ENCODE data around the gene CPEB3. TPM values are rescaled to one million over a fixed set of nuclear protein-coding genes. Genes with fewer than 3 reads are reported as not detected.

The CPEB3 gene
- total and polyA plus RNA-seq, 9 of the 15 experiments (the other 6 are each of a cell fraction or from before 2014, with no cell fraction given): 0.15 to 1.2 (median 0.51) TPM

DNA sequence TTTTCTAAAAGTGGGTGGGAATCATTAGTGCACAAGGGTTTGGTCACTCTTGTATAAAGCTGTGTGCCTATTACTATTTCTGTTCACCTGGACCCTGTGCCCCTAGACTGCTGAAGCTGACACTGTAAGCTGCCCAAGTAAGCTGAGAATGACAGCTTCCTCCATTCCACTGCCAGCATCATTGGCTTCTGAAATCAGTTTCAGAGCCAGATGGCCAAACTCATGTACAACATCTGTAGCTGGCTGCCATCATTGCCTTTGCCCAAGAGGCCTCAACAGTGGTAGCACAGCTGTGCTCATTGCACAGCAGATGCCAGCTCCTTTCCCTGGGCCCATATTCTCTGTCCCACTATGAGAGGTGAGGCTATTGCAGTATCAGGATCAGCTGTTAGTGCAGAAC, 165.7 kb downstream of the CPEB3 start (continued):
- TF ChIP-seq, protein P1, sequence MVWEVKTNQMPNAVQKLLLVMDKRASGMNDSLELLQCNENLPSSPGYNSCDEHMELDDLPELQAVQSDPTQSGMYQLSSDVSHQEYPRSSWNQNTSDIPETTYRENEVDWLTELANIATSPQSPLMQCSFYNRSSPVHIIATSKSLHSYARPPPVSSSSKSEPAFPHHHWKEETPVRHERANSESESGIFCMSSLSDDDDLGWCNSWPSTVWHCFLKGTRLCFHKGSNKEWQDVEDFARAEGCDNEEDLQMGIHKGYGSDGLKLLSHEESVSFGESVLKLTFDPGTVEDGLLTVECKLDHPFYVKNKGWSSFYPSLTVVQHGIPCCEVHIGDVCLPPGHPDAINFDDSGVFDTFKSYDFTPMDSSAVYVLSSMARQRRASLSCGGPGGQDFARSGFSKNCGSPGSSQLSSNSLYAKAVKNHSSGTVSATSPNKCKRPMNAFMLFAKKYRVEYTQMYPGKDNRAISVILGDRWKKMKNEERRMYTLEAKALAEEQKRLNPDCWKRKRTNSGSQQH (CRISPR knock-in tag; IDR thresholded peaks at IDR 0.05): no peak

DNA sequence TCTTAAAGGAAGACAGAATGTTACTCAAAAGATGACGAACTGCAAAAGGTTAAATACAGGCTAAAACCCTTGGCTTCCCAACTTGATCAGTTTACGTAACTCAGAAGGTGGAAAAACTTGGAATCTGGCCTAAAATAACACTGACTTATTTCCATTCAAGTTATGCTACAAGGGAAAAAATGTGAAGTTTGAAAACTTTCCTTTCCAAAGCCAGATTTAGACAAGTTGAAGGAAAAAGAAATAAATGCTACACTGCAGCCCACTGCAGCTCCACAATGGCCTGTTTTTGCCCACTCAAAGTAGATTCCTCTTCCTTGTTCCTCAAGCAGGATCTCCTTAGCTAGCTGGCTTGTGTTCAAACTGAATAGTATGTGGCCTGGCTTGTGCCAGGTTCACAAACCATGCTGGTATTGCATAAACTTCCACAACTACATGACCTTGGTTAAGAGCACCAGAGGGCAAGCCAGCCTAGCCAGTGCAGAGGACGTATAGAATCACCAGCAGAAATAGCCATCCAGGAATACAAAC, 166.2 kb downstream of the CPEB3 start:
- H3K9ac ChIP-seq (ENCODE audit: insufficient read depth in 1 of 2, low read depth in 2 of 2, low read length in 2 of 2): no peak overlapping the region
- no peak overlapping the region for H3K27ac ChIP-seq (ENCODE audit: extremely low read depth, low read depth, low read length)
- DNase-seq (ENCODE audit: extremely low read depth in 1 of 4, low spot score in 3 of 4): no peak
- no peaks in the 10 kb centered on the region for H3K79me2 ChIP-seq (ENCODE audit: control insufficient read depth, insufficient read depth, low read length)
- no peaks in the 10 kb centered on the region for H4K20me1 ChIP-seq (replicated peaks; ENCODE audit: control insufficient read depth, insufficient read depth, low read length)
- no peaks in the 10 kb centered on the region for H3K36me3 ChIP-seq (ENCODE audit: control insufficient read depth, insufficient read depth, low read length)
- BruUV-seq (replicated peaks): no TSS peak
- H3K4me1 ChIP-seq (replicated peaks in 1 of 2; ENCODE audit: control insufficient read depth in 2 of 2, insufficient read depth in 2 of 2, low read length in 2 of 2): no peaks in the 10 kb centered on the region
- no peak overlapping the region for H2AFZ ChIP-seq (ENCODE audit: low read depth, low read length)
- FAIRE-seq: no peak
- no peak overlapping the region for H3K4me3 ChIP-seq
- ChIA-PET CTCF (ENCODE audit: low intra/inter-chr PET ratio) (no interaction called here), POLR2A (interaction anchor here (1.1 kb wide), 1 partner anchor 9 kb away, joined by 3 read pairs; no protein-coding TSS in a partner anchor)
- no peak overlapping the region for H3K4me2 ChIP-seq (ENCODE audit: insufficient read depth, low read length)
- no peaks in the 10 kb centered on the region for H3K9me3 ChIP-seq (replicated peaks; ENCODE audit: control insufficient read depth, insufficient read depth, low read depth, low read length)
- ATAC-seq: no peak
- in situ Hi-C loops (cut with MboI) (no loop called here), intact Hi-C loops (cut with micrococcal nuclease) (no loop called here)
- no peaks in the 10 kb centered on the region for H3K9me1 ChIP-seq (ENCODE audit: control insufficient read depth, insufficient read depth, low read length)
- 59% methylated on average over 3 of the region's 3 CpGs for WGBS (ENCODE audit: insufficient coverage, low coverage, missing lambda C conversion rate)
- H3K27me3 ChIP-seq (ENCODE audit: control insufficient read depth in 2 of 2, insufficient read depth in 2 of 2, low read length in 2 of 2): no peaks in the 10 kb centered on the region
- TF ChIP-seq, protein P2, sequence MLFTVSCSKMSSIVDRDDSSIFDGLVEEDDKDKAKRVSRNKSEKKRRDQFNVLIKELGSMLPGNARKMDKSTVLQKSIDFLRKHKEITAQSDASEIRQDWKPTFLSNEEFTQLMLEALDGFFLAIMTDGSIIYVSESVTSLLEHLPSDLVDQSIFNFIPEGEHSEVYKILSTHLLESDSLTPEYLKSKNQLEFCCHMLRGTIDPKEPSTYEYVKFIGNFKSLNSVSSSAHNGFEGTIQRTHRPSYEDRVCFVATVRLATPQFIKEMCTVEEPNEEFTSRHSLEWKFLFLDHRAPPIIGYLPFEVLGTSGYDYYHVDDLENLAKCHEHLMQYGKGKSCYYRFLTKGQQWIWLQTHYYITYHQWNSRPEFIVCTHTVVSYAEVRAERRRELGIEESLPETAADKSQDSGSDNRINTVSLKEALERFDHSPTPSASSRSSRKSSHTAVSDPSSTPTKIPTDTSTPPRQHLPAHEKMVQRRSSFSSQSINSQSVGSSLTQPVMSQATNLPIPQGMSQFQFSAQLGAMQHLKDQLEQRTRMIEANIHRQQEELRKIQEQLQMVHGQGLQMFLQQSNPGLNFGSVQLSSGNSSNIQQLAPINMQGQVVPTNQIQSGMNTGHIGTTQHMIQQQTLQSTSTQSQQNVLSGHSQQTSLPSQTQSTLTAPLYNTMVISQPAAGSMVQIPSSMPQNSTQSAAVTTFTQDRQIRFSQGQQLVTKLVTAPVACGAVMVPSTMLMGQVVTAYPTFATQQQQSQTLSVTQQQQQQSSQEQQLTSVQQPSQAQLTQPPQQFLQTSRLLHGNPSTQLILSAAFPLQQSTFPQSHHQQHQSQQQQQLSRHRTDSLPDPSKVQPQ (CRISPR knock-in tag; IDR thresholded peaks at IDR 0.05; ENCODE audit: borderline replicate concordance): no peak
- TF ChIP-seq SRSF9 (IDR thresholded peaks at IDR 0.05; ENCODE audit: borderline replicate concordance, low read depth, low read length) (no peak), NR4A1 (CRISPR knock-in tag; IDR thresholded peaks at IDR 0.05) (no peak), NR4A1 (tag; IDR thresholded peaks at IDR 0.05) (no peak), SRF (CRISPR knock-in tag; IDR thresholded peaks at IDR 0.05) (no peak), ZNF586 (CRISPR knock-in tag; conservative IDR thresholded peaks at IDR 0.05) (no peak), PCBP1 (IDR thresholded peaks at IDR 0.05; ENCODE audit: low read depth, low read length, poor library complexity, severe bottlenecking) (no peak), SMARCA5 (IDR thresholded peaks at IDR 0.05) (no peak), SIN3B (IDR thresholded peaks at IDR 0.05; ENCODE audit: low read depth) (no peak), PTBP1 (IDR thresholded peaks at IDR 0.05; ENCODE audit: low read depth, low read length) (no peak)
- TF ChIP-seq, protein P3, sequence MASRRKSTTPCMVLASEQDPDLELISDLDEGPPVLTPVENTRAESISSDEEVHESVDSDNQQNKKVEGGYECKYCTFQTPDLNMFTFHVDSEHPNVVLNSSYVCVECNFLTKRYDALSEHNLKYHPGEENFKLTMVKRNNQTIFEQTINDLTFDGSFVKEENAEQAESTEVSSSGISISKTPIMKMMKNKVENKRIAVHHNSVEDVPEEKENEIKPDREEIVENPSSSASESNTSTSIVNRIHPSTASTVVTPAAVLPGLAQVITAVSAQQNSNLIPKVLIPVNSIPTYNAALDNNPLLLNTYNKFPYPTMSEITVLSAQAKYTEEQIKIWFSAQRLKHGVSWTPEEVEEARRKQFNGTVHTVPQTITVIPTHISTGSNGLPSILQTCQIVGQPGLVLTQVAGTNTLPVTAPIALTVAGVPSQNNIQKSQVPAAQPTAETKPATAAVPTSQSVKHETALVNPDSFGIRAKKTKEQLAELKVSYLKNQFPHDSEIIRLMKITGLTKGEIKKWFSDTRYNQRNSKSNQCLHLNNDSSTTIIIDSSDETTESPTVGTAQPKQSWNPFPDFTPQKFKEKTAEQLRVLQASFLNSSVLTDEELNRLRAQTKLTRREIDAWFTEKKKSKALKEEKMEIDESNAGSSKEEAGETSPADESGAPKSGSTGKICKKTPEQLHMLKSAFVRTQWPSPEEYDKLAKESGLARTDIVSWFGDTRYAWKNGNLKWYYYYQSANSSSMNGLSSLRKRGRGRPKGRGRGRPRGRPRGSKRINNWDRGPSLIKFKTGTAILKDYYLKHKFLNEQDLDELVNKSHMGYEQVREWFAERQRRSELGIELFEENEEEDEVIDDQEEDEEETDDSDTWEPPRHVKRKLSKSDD (conservative IDR thresholded peaks at IDR 0.05; ENCODE audit: low read length): no peak
- TF ChIP-seq, protein P4, sequence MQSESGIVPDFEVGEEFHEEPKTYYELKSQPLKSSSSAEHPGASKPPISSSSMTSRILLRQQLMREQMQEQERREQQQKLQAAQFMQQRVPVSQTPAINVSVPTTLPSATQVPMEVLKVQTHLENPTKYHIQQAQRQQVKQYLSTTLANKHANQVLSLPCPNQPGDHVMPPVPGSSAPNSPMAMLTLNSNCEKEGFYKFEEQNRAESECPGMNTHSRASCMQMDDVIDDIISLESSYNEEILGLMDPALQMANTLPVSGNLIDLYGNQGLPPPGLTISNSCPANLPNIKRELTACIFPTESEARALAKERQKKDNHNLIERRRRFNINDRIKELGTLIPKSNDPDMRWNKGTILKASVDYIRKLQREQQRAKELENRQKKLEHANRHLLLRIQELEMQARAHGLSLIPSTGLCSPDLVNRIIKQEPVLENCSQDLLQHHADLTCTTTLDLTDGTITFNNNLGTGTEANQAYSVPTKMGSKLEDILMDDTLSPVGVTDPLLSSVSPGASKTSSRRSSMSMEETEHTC (IDR thresholded peaks at IDR 0.05): no peak

All from K562 (cell line).